GM23338 (cell line): ENCODE data around the gene RPTOR.

Experiments
- CTCF ChIP-seq, 2 experiments: fragments of 200-600 bp in 1 of 2; sonication (generic) in 1 of 2; conservative IDR thresholded peaks; 2 replicates each; pipeline versions ENCODE4 v1.5.1 to v1.6.1; 2016 to 2017; ENCODE audit warnings: antibody characterized with exemption in 2 of 2, low read depth in 2 of 2, mild to moderate bottlenecking in 2 of 2, moderate library complexity in 1 of 2
- ETS1 ChIP-seq: IDR thresholded peaks from 2 replicates; pipeline ENCODE4 v1.6.1; 2016; ENCODE audit warnings: antibody characterized with exemption
- EZH2 ChIP-seq: fragments of 200-600 bp; sonication (generic); IDR thresholded peaks from one replicate; pipeline ENCODE4 v1.8.0; 2017; ENCODE audit warnings: antibody characterized with exemption, mild to moderate bottlenecking, low read depth; ENCODE audit not compliant: unreplicated experiment
- EZH2phosphoT487 ChIP-seq: fragments of 200-600 bp; sonication (generic); IDR thresholded peaks from one replicate; pipeline ENCODE4 v1.8.1; 2018; ENCODE audit warnings: antibody characterized with exemption; ENCODE audit not compliant: unreplicated experiment
- JUNB ChIP-seq: IDR thresholded peaks from one replicate; pipeline ENCODE4 v1.6.1; 2016; ENCODE audit warnings: antibody characterized with exemption; ENCODE audit not compliant: unreplicated experiment
- POLR2AphosphoS5 ChIP-seq: IDR thresholded peaks from 2 replicates; pipeline ENCODE4 v1.6.1; 2016; ENCODE audit warnings: antibody characterized with exemption, low read depth
- REST ChIP-seq: IDR thresholded peaks from one replicate; pipeline ENCODE4 v1.6.1; 2018; ENCODE audit warnings: antibody characterized with exemption; ENCODE audit not compliant: unreplicated experiment
- STAT1 ChIP-seq: IDR thresholded peaks from one replicate; pipeline ENCODE4 v1.6.1; 2016; ENCODE audit warnings: antibody characterized with exemption; ENCODE audit not compliant: unreplicated experiment
- ZNF114 ChIP-seq: fragments of 250-450 bp; sonication (Bioruptor Pico); IDR thresholded peaks from 2 replicates; pipeline ENCODE4 v1.5.0; 2020; ENCODE audit warnings: mild to moderate bottlenecking, moderate library complexity
- ZNF331 ChIP-seq: fragments of 250-450 bp; sonication (Bioruptor Pico); IDR thresholded peaks from 2 replicates; pipeline ENCODE4 v1.5.0; 2020; ENCODE audit warnings: low read depth, mild to moderate bottlenecking, moderate library complexity

GRCh38 chr17:80838311-80839025 is 293.8 kb downstream of the RPTOR start:
- TF ChIP-seq CTCF (conservative IDR thresholded peaks at IDR 0.05; ENCODE audit: low read depth in 2 of 2) = no peak
- TF ChIP-seq EZH2phosphoT487 = no peak
- no peak for TF ChIP-seq POLR2AphosphoS5
- no peak for TF ChIP-seq EZH2
- no peak for TF ChIP-seq STAT1
- TF ChIP-seq REST = no peak
- no peak for TF ChIP-seq JUNB
- TF ChIP-seq ZNF114 (CRISPR knock-in tag) = no peak
- TF ChIP-seq ZNF331 (CRISPR knock-in tag) = no peak
- no peak for TF ChIP-seq ETS1
